H54 (cell line): ENCODE measurements around the gene TMEM132D.

Experiments
- DNase-seq: peaks from one replicate; pipeline ENCODE4 v3.0.0; 2011; ENCODE audit warnings: low spot score, mixed read lengths; ENCODE audit not compliant: insufficient read length
- FAIRE-seq: peaks from 3 replicates; lab custom pipeline; 2011; peaks lifted over from hg19 to GRCh38; lab: Jason Lieb, UNC
- POLR2A ChIP-seq: IDR thresholded peaks from 2 replicates; pipeline ENCODE4 v1.6.1; 2011; ENCODE audit warnings: low read depth, mild to moderate bottlenecking, low read length

The TMEM132D gene

GRCh38 chr12:129372876-129373275 lies 530.9 kb downstream of the TMEM132D start:
- DNase-seq (no peak), FAIRE-seq (no peak)
- no peak for TF ChIP-seq POLR2A

DNA sequence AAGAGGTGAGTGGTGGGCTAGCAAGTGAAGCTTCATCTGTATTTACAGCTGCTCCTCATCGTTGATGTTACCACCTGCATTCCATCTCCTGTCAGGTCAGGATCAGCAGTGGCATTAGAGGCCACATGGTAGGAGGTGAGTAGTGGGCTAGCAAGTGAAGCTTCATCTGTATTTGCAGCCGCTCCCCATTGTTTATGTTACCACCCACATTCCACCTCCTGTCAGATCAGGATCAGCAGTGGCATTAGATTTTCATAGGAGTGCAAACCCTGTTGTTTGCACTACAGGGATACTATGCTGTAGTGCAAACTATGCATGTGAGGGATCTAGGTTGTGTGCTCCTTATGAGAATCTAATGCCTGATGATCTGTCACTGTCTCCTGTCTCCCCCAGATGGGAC lies 531.5 kb downstream of the TMEM132D start:
- no peak for FAIRE-seq

GRCh38 chr12:129371268-129371667 lies 532.6 kb downstream of the TMEM132D start:
- no peak for TF ChIP-seq POLR2A
- FAIRE-seq (peak; percentile 15), DNase-seq (no peak)

More for the DNA sequence above, 531.5 kb downstream of the TMEM132D start:
- no peak for TF ChIP-seq POLR2A
- DNase-seq, result no peak

GRCh38 chr12:129366656-129367055 lies 537.2 kb downstream of the TMEM132D start:
- FAIRE-seq (no peak), DNase-seq (no peak)
- TF ChIP-seq POLR2A, result no peak

- FAIRE-seq (no peak), DNase-seq (no peak)
- TF ChIP-seq POLR2A, result no peak
Measured at GRCh38 chr12:129363041-129363440, 540.8 kb downstream of the TMEM132D start.

- TF ChIP-seq POLR2A, result no peak
- FAIRE-seq (no peak), DNase-seq (no peak)
Measured at GRCh38 chr12:129357233-129357632, 546.6 kb downstream of the TMEM132D start.

- no peak for TF ChIP-seq POLR2A
- FAIRE-seq (no peak), DNase-seq (no peak)
Measured at GRCh38 chr12:129351481-129351880, 552.3 kb downstream of the TMEM132D start.

DNA sequence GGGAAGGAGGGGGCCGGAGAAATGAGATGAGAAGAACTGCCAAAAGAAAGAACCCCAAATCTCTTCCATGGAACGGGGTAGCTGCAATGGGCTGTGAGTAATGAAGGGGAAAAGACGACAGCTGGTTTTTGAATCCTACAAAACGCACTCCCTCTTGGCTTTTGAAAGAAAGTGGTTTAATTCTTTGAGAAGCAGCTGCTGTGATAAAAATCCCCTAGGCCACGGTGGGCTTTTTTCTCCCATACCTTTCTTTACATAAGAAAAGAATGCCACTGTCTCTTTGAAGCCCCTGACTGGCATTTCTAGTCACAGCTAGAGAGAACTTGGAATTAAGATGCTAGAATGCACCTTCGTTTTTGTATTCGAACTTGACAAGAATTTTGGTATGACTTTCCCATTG lies 564.5 kb downstream of the TMEM132D start:
- FAIRE-seq (no peak), DNase-seq (no peak)
- TF ChIP-seq POLR2A, result no peak

GRCh38 chr12:129337413-129337812 lies 566.4 kb downstream of the TMEM132D start:
- DNase-seq (no peak), FAIRE-seq (no peak)
- TF ChIP-seq POLR2A, result no peak

- no peak for DNase-seq
- no peak for TF ChIP-seq POLR2A
- no peak for FAIRE-seq
Measured at GRCh38 chr12:129335773-129336172, 568.1 kb downstream of the TMEM132D start.

GRCh38 chr12:129332286-129332685 lies 571.5 kb downstream of the TMEM132D start:
- FAIRE-seq (no peak), DNase-seq (no peak)

DNA sequence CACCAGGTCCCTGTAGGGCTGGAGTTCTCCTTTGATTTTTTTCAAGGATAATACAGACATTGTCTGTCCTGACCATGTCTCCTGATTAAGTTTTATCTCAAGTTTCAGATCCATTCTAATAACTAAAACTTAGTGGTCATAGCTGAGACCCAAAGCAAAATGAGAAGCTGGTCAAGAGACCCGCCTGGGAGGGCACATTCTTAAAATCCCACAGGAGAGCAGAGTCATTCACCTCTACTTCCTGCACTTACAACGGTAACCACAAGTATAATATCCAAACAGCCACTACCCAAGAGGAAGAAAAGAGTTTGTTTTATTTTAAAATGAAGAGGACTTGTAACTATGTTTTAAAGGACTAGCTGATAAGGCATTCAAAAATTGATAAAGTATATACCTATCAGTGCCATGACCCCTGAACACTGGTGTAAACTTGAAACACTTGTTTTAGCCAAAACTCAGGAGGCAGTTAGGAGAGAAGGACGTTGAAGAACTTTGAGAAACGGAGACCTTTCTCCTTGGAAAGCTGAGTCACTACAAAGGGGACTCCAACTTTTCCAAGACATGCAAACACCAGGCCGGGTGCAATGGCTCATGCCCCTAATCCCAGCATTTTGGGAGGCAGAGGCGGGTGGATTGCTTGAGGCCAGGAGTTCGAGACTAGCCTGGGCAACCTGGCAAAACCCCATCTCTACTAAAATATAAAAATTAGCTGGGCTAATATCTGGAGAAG lies 572.3 kb downstream of the TMEM132D start:
- no peak for TF ChIP-seq POLR2A
- FAIRE-seq, result no peak
- no peak for DNase-seq

More at GRCh38 chr12:129332286-129332685, 571.5 kb downstream of the TMEM132D start:
- TF ChIP-seq POLR2A, result no peak

DNA sequence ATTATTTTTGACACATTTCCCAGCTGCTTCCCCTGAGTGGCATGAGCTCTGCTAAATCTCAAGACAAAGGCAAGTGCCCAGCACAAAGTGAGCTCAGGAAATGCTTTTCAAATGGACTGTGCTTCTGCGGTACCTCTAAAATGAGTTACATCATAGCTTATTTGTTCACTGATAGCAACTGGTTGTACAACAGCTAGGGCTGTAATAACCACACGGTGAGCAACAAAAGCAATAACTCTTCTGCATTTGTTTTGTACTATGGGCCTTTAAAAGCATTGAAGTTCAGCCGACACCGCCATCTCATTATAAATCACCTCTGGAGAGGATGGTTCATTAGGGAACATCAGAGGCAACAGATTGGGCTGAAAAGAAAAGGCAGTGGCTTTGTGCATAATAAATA lies 575.6 kb downstream of the TMEM132D start:
- no peak for FAIRE-seq
- DNase-seq, result no peak
- TF ChIP-seq POLR2A, result no peak

- DNase-seq (no peak), FAIRE-seq (no peak)
- no peak for TF ChIP-seq POLR2A
Measured at GRCh38 chr12:129325566-129325965, 578.3 kb downstream of the TMEM132D start.

- DNase-seq (no peak), FAIRE-seq (no peak)
- TF ChIP-seq POLR2A, result no peak
Measured at GRCh38 chr12:129312048-129312447, 591.8 kb downstream of the TMEM132D start.
